ENCODE results near the gene DGCR6. TPM values are rescaled to one million over a fixed set of nuclear protein-coding genes. Genes with fewer than 3 reads are reported as not detected.
"Not testable (repeated sequence)": the region's sequence is repeated elsewhere in the genome, so short reads cannot be mapped to it uniquely, and the experiment has no call there.

DGCR6 gene
- polyA plus RNA-seq, 3 donors, result 8.6 to 14.0 (median 10.1) TPM

GRCh38 chr22:18917818-18918217 is 11.7 kb downstream of the DGCR6 start:
- DNase-seq (ENCODE audit: extremely low read depth in 1 of 11, low read depth in 9 of 11, low spot score in 4 of 11), result not testable (repeated sequence)

- not testable (repeated sequence) for DNase-seq (ENCODE audit: extremely low read depth in 1 of 11, low read depth in 9 of 11, low spot score in 4 of 11)
Measured at GRCh38 chr22:18920257-18920902, 14.3 kb downstream of the DGCR6 start.

GRCh38 chr22:18925368-18926064 is 19.4 kb downstream of the DGCR6 start:
- DNase-seq (ENCODE audit: extremely low read depth in 1 of 11, low read depth in 9 of 11, low spot score in 4 of 11), result no peak

DNA sequence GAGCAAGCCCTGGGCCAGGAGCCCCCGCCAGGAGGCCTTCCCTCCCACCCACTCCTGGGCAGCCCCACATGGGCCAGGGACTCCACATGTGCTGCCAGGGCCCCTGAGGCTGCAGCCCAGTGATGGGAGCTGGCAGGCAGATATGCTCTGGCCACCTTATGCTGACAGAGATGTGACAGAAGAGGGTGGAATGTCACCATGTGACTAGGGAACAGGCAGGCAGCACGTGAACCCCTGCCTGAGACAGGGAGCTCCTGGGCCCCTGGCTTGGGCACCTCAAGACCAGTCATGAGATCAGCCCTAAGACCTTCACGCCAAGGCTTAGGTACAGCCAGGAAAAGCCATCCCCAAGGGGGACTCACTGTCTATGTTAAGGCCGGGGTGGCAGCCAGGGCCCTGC is 20.9 kb downstream of the DGCR6 start:
- DNase-seq (ENCODE audit: extremely low read depth in 1 of 11, low read depth in 9 of 11, low spot score in 4 of 11), result no peak

- no peak for DNase-seq (ENCODE audit: extremely low read depth in 1 of 11, low read depth in 9 of 11, low spot score in 4 of 11)
Measured at GRCh38 chr22:18927573-18927972, 21.5 kb downstream of the DGCR6 start.

DNA sequence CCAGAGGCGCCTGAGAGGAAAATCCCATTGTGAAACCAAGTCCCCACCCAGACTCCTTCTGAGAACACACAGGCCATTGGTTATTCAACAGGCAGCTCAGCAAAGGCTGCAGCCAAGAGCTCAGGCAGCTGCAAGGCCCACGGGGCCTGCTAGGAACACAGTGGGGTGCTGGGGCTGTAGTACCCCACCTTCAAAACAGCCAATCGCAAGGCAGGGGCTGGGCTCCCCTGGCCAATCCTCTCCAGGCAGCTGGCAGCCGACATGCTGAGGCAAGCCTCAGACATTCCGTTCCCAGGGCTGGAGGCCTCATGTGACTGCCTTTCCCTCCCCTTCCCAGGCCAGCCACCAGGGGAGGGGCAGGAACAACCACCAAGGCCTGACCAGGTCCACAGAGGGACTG is 23.3 kb downstream of the DGCR6 start:
- DNase-seq (ENCODE audit: extremely low read depth in 1 of 11, low read depth in 9 of 11, low spot score in 4 of 11), result no peak

GRCh38 chr22:18931905-18932652 is 26.0 kb downstream of the DGCR6 start:
- no peak for DNase-seq (ENCODE audit: extremely low read depth in 1 of 11, low read depth in 9 of 11, low spot score in 4 of 11)

GRCh38 chr22:18933914-18934313 is 27.8 kb downstream of the DGCR6 start:
- DNase-seq (ENCODE audit: extremely low read depth in 1 of 11, low read depth in 9 of 11, low spot score in 4 of 11), result no peak

- DNase-seq (ENCODE audit: extremely low read depth in 1 of 11, low read depth in 9 of 11, low spot score in 4 of 11), result not testable (repeated sequence)
Measured at GRCh38 chr22:18934688-18935087, 28.6 kb downstream of the DGCR6 start.

DNA sequence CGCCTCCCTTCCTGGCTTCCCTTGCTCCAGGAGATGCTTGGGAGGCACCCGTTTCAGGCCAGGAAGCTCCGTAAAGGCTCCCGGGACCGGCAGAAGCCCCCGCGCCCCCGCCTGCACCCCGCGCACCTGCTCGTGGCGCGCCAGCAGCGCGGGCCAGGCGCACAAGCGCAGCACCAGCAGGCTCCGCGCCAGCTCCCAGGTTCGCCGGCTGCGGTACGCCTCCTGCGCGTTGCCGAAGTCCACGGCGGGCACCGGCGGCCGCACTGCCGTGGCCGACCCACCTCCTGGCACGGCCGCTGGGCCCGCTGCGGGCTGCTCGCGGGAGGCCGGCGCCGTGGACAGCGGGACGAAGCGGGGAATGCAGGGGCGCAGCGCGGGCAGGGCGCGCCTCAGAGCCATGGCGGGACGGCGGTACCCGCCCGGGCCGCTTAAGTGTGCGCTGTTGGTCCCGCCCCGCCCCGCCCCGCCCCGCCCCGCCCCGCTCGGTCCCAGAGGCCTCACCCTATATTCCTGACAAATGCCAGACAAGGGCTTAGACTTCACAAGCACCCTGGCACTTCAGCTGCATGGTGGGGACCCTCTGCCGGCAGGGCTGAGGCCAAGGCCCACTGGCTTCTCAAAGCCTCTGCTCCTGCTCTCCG is 29.9 kb downstream of the DGCR6 start, which contains the start of gene PRODH:
Gene PRODH (minus strand): TSS at position 405 of the 641 bp plus-strand sequence. CDS start 6 bp downstream, at position 399.
- no peak for DNase-seq (ENCODE audit: extremely low read depth in 1 of 11, low read depth in 9 of 11, low spot score in 4 of 11)

DNA sequence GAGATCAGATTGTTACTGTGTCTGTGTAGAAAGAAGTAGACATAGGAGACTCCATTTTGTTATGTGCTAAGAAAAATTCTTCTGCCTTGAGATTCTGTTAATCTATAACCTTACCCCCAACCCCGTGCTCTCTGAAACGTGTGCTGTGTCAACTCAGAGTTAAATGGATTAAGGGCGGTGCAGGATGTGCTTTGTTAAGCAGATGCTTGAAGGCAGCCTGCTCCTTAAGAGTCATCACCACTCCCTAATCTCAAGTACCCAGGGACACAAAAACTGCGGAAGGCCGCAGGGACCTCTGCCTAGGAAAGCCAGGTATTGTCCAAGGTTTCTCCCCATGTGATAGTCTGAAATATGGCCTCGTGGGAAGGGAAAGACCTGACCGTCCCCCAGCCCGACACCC is 32.6 kb downstream of the DGCR6 start:
- not testable (repeated sequence) for DNase-seq (ENCODE audit: extremely low read depth in 1 of 11, low read depth in 9 of 11, low spot score in 4 of 11)

- DNase-seq (ENCODE audit: extremely low read depth in 1 of 11, low read depth in 9 of 11, low spot score in 4 of 11), result not testable (repeated sequence)
Measured at GRCh38 chr22:18947105-18947504, 41.0 kb downstream of the DGCR6 start.

DNA sequence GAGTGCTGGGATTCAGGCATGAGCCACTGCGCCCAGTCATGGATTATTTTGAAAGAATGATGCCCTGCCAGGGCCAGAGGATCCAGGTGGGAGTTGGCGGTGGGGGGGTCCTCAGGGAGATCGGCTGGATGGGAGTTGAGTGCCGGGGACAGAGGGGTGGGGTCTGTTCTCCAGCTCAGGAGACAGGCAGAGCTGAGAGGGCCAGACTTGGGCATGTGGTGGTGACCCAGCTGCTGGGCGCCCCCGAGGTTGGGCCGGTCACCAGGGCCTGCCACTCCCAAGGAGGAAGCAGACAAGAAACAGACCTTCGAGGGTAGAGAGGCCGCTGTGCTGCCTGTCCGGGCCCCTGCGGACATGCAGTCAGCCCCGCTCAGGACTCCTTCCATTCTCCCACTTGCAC is 41.8 kb downstream of the DGCR6 start:
- no peak for DNase-seq (ENCODE audit: extremely low read depth in 1 of 11, low read depth in 9 of 11, low spot score in 4 of 11)

DNA sequence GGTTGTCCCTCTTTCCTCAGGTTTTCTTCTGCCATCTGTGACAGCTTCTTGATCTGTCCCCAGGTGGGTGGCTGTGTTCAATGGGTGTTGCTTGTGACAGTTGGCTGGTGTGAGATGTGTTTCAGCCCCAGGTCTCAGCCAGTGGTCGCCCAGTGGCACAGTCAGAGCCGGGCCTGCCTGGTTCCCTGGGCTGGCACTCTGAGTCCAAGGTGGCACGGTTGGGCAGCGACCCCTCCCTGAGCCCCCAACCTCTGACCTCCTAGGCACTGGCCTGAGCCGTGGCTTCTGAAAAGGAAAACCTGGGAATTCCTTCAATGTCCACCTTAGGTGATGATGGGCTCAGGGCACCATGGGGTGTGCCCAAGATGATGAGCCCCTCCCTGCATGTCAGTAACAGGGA is 44.0 kb downstream of the DGCR6 start:
- no peak for DNase-seq (ENCODE audit: extremely low read depth in 1 of 11, low read depth in 9 of 11, low spot score in 4 of 11)

GRCh38 chr22:18952022-18952421 is 45.9 kb downstream of the DGCR6 start:
- no peak for DNase-seq (ENCODE audit: extremely low read depth in 1 of 11, low read depth in 9 of 11, low spot score in 4 of 11)

GRCh38 chr22:18953128-18953527 is 47.0 kb downstream of the DGCR6 start:
- DNase-seq (ENCODE audit: extremely low read depth in 1 of 11, low read depth in 9 of 11, low spot score in 4 of 11), result not testable (repeated sequence)

DNA sequence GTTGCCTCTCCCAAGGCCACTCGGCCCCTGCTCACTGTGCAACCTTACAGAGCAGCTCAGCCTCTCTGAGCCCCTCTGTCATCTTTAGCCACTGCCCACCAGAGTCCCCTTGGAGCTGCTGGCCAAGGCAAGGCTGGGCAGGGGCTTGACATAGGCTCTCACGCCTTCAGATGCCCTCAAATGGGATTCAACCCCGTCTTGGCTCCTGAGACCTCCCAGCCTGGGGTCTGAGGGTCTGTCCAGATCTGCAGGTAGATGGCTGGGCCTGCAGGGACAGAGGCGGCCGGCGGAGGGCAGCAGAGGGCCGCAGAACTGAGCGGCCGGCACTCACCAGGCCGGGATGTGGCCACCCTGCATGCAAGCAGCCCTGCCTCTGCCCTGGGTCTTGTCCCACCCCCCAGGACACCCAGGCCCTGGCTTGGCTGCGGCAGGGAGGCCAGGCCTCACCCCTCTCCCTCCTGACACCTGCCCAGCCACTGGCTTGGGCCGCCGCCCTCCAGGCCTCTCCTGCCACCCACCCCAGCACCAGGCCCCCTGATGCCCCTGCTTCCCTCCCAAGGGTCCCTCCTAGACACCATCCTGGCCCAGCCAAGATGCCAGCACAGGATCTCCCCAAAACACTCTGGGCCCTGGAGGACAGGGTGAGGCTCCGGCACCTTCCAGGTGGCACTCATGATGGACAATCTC is 48.3 kb downstream of the DGCR6 start:
- peak in 5 of 11 donors; percentile 15 to 42 (median 29) for DNase-seq (ENCODE audit: extremely low read depth in 1 of 11, low read depth in 9 of 11, low spot score in 4 of 11)

DNA sequence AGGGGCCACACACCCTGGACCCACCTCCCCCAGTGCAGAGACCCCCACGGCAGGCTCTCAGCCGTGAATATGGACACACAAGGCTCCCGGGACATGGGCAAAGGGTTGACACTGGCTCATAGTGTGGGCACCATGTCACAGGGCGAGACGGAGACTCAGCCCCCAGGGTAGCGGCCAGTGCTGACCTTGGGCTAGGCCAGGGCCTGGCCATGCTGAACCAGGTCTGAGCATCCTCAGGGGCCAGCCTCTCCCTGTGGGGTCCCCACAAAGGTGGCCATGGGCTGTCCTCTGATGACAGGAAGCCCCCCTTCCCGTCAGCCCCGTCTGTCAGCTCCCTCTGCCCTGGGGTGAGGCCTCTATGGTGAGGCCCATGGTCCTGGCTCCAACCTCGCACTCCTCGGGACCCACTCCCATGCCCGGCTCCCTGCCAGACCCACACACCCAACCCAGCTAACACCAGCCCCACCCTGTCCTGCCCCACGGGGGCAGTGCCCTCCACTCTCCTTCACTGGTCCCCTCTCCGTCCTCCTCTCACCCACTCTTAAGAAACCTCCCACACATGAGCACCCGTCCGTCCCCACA is 49.0 kb downstream of the DGCR6 start:
- DNase-seq (ENCODE audit: extremely low read depth in 1 of 11, low read depth in 9 of 11, low spot score in 4 of 11), result no peak

DNA sequence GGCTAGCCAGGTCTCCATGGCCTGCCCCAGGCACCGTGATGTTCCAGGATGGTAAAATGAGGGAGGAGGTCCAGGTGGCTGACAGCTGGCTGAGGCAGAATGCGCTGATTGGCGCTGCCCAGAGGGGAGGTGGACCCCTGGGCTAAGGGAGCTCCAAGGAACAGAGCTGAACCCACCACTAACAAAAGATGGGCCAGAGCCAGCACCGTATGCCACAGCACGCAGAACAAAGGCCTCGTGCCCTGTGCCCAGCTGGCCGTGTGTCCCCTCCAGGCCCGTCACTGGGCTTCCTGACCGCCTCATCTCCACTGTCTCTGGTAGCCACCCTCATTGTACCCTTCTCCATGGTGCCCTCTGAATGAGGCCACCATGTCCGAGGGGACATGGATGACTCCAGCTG is 49.6 kb downstream of the DGCR6 start:
- DNase-seq (ENCODE audit: extremely low read depth in 1 of 11, low read depth in 9 of 11, low spot score in 4 of 11), result no peak
